ENCODE results near the gene ARPC5L. TPM values are rescaled to one million over a fixed set of nuclear protein-coding genes. Genes with fewer than 3 reads are reported as not detected.

The ARPC5L gene
- total and polyA plus RNA-seq, 2 of the 8 experiments (the other 6 are each of a cell fraction or from before 2014, with no cell fraction given) = 34.1 to 50.6 TPM

DNA sequence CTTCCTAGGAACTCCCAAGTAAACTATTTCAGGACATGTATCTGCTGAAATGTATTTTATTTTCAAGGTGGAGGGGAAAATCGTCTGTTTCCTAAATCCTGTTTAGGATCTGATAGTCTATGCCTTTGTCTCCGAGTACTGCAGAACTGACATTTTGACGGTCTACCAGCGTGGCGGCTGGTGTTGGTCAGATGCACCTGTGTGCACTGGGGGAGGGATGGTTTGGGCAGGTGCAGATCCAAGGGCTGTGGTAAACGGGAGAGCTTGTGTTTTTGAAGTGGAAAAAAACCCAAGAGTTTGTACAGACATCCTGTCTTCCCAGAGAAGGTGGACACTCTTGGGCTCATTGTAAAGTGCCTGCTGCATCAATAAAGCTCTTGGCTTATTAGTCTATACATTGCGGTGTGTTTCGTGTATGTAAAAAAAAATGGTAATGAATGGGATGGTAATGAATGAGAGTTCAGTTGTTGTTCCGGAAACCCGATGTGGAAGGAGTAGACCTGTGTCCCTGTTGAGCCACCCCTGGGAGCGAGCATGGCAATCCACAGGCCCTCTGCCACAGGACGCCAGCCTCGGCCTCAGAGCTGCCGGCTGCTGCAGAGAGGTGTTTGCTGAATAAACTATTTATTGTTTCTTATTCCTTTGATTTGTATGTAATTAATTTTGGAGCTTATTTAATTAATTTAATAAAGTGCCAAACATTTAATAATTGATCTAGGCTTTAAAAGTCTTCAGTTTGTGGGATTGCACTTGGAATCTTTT lies 15.3 kb downstream of the ARPC5L start (continued):
- TF ChIP-seq PHF8 (conservative IDR thresholded peaks at IDR 0.05; ENCODE audit: low read depth, low read length) (no peak), SIRT6 (IDR thresholded peaks at IDR 0.05; ENCODE audit: low read length) (no peak), JUND (IDR thresholded peaks at IDR 0.05; ENCODE audit: low read length) (no peak), RXRA (IDR thresholded peaks at IDR 0.05; ENCODE audit: insufficient read depth, low read depth, low read length) (no peak)
- TF ChIP-seq, protein P1, sequence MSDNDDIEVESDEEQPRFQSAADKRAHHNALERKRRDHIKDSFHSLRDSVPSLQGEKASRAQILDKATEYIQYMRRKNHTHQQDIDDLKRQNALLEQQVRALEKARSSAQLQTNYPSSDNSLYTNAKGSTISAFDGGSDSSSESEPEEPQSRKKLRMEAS (IDR thresholded peaks at IDR 0.05) = no peak

All from H1 (cell line).